Liver (tissue), 9 donors: ENCODE data around the gene ANKRD11. TPM values are rescaled to one million over a fixed set of nuclear protein-coding genes. Genes with fewer than 3 reads are reported as not detected.
"Not testable (repeated sequence)": the region's sequence is repeated elsewhere in the genome, so short reads cannot be mapped to it uniquely, and the experiment has no call there.

Experiments
- DNase-seq: peaks from one replicate; pipeline ENCODE4 v3.0.0-alpha.2; 2017; ENCODE audit warnings: low spot score
- H3K27ac ChIP-seq, 2 donors: one replicate each; pipeline ENCODE4 v1.7.0; 2013; ENCODE audit warnings: inconsistent platforms in 2 of 2, low read length in 2 of 2, control low read depth in 1 of 2, low read depth in 1 of 2, mild to moderate bottlenecking in 1 of 2
- H3K27me3 ChIP-seq, 4 donors: one replicate each; pipeline versions ENCODE4 v1.6.1 to v1.7.0; 2013; ENCODE audit warnings: low read length in 3 of 4, inconsistent platforms in 1 of 4, mild to moderate bottlenecking in 1 of 4, moderate library complexity in 1 of 4; ENCODE audit not compliant: control insufficient read depth in 4 of 4, insufficient read depth in 4 of 4
- H3K36me3 ChIP-seq, 4 donors: one replicate each; pipeline versions ENCODE4 v1.6.1 to v1.7.0; 2013; ENCODE audit warnings: low read length in 3 of 4, mild to moderate bottlenecking in 3 of 4, low read depth in 1 of 4, moderate library complexity in 1 of 4; ENCODE audit not compliant: control insufficient read depth in 4 of 4, insufficient read depth in 3 of 4
- H3K4me1 ChIP-seq, 4 donors: one replicate each; pipeline versions ENCODE4 v1.6.1 to v1.7.0; 2013; ENCODE audit warnings: low read length in 3 of 4, mild to moderate bottlenecking in 3 of 4, moderate library complexity in 1 of 4; ENCODE audit not compliant: control insufficient read depth in 4 of 4, insufficient read depth in 4 of 4
- H3K4me3 ChIP-seq, 3 donors: one replicate each; pipeline versions ENCODE4 v1.6.1 to v1.7.0; 2013; ENCODE audit warnings: low read length in 3 of 3, control low read depth in 1 of 3, low read depth in 1 of 3, mild to moderate bottlenecking in 1 of 3
- H3K9ac ChIP-seq, 2 donors: one replicate each; pipeline ENCODE4 v1.7.0; 2013; ENCODE audit warnings: low read length in 2 of 2, mild to moderate bottlenecking in 2 of 2, moderate library complexity in 2 of 2, control low read depth in 1 of 2, low read depth in 1 of 2
- H3K9me3 ChIP-seq, 4 donors: one replicate each; pipeline versions ENCODE4 v1.6.1 to v1.7.0; 2013; ENCODE audit warnings: low read length in 3 of 4; ENCODE audit not compliant: control insufficient read depth in 4 of 4
- FOXA1 ChIP-seq: IDR thresholded peaks from 2 replicates; pipeline ENCODE4 v1.6.1; 2016; ENCODE audit warnings: antibody characterized with exemption
- FOXA2 ChIP-seq: IDR thresholded peaks from 2 replicates; pipeline ENCODE4 v1.6.1; 2016; ENCODE audit warnings: antibody characterized with exemption
- HNF4A ChIP-seq, 2 donors: conservative IDR thresholded peaks; 2 replicates each; pipeline ENCODE4 v1.6.1; 2016; ENCODE audit warnings: antibody characterized with exemption in 2 of 2, mild to moderate bottlenecking in 2 of 2
- HNF4G ChIP-seq: IDR thresholded peaks from 2 replicates; pipeline ENCODE4 v1.6.1; 2016; ENCODE audit warnings: antibody characterized with exemption
- JUND ChIP-seq, 2 donors: IDR thresholded peaks; 2 replicates each; pipeline ENCODE4 v1.6.1; 2016; ENCODE audit warnings: antibody characterized with exemption in 2 of 2
- SP1 ChIP-seq: IDR thresholded peaks from 2 replicates; pipeline ENCODE4 v1.6.1; 2018; ENCODE audit warnings: antibody characterized with exemption, mild to moderate bottlenecking
- TAF1 ChIP-seq: conservative IDR thresholded peaks from 2 replicates; pipeline ENCODE4 v1.6.1; 2016; ENCODE audit warnings: antibody characterized with exemption, mild to moderate bottlenecking
- YY1 ChIP-seq: IDR thresholded peaks from 2 replicates; pipeline ENCODE4 v1.6.1; 2016; ENCODE audit warnings: antibody characterized with exemption, mild to moderate bottlenecking
- WGBS: extraction: QIAGEN DNeasy Blood & Tissue Kit; methylation state at CpG from one replicate; pipeline ENCODE4 v1.1.7; 2013; 5-methylcytosine and 5-hydroxymethylcytosine counted together
- polyA plus RNA-seq, 2 donors: library from polyadenylated mRNA; stranded (reverse) in 1 of 2; unstranded in 1 of 2; fragments of 200-250 nt in 1 of 2; fragments of >200 nt in 1 of 2; fragmentation: Nextera tagmentation in 1 of 2; extraction: Ambion mirVana in 1 of 2; gene quantifications; one replicate each; pipeline versions ENCODE4 v1.2.1 to v1.2.3, GENCODE V29; 2013 to 2015
- total RNA-seq, 2 donors: library from RNA; depleted of rRNA; stranded (reverse); fragments of >200 nt; gene quantifications; one replicate each; pipeline ENCODE4 v1.2.3, GENCODE V29; 2014
- TF ChIP-seq, protein P1 (sequence below): IDR thresholded peaks from 2 replicates; pipeline ENCODE4 v1.6.1; 2016; ENCODE audit warnings: antibody characterized with exemption, mild to moderate bottlenecking
- TF ChIP-seq, protein P2 (sequence below): IDR thresholded peaks from 2 replicates; pipeline ENCODE4 v1.6.1; 2016; ENCODE audit warnings: antibody characterized with exemption
- TF ChIP-seq, protein P3 (sequence below): IDR thresholded peaks from 2 replicates; pipeline ENCODE4 v1.6.1; 2016; ENCODE audit warnings: antibody characterized with exemption
- donor health status: healthy.
- donor health status: healthy.
- donor health status: healthy.
- donor health status: healthy.
- donor health status: healthy.

ANKRD11 gene
- total and polyA plus RNA-seq, 4 donors = 16.3 to 55.1 (median 28.0) TPM

DNA sequence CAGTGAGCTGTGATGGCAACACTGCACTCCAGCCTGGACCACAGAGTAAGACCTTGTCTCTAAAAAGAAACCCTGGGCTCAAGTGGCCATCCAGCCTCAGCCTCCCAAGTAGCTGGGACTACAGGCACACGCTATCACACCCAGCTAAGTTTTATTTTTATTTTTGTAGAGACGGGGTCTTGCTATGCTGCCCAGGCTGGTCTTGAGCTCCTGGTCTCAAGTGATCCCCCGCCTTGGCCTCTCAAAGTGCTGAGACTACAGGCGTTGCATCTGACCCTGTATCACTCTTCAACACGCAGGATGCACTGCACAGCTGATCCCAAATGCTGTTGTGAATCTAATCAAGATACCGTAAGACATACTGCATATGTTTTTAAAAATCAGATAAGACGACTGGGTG, 23.0 kb downstream of the ANKRD11 start:
- H3K27ac ChIP-seq = no peak overlapping the region
- no peak overlapping the region for H3K9ac ChIP-seq
- H3K27me3 ChIP-seq = no peaks in the 10 kb centered on the region
- H3K9me3 ChIP-seq = no peaks in the 10 kb centered on the region
- no peak for DNase-seq
- H3K4me3 ChIP-seq = no peak overlapping the region
- H3K36me3 ChIP-seq = no peaks in the 10 kb centered on the region
- WGBS = 94% methylated on average over 7 of the region's 7 CpGs
- peaks cover 10 to 33% (median 16%) of the 10 kb centered on the region in 4 donors for H3K4me1 ChIP-seq
- TF ChIP-seq HNF4A (conservative IDR thresholded peaks at IDR 0.05) = no peak
- TF ChIP-seq YY1 = no peak
- TF ChIP-seq, protein P1, sequence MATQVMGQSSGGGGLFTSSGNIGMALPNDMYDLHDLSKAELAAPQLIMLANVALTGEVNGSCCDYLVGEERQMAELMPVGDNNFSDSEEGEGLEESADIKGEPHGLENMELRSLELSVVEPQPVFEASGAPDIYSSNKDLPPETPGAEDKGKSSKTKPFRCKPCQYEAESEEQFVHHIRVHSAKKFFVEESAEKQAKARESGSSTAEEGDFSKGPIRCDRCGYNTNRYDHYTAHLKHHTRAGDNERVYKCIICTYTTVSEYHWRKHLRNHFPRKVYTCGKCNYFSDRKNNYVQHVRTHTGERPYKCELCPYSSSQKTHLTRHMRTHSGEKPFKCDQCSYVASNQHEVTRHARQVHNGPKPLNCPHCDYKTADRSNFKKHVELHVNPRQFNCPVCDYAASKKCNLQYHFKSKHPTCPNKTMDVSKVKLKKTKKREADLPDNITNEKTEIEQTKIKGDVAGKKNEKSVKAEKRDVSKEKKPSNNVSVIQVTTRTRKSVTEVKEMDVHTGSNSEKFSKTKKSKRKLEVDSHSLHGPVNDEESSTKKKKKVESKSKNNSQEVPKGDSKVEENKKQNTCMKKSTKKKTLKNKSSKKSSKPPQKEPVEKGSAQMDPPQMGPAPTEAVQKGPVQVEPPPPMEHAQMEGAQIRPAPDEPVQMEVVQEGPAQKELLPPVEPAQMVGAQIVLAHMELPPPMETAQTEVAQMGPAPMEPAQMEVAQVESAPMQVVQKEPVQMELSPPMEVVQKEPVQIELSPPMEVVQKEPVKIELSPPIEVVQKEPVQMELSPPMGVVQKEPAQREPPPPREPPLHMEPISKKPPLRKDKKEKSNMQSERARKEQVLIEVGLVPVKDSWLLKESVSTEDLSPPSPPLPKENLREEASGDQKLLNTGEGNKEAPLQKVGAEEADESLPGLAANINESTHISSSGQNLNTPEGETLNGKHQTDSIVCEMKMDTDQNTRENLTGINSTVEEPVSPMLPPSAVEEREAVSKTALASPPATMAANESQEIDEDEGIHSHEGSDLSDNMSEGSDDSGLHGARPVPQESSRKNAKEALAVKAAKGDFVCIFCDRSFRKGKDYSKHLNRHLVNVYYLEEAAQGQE = no peak
- no peak for TF ChIP-seq FOXA2
- TF ChIP-seq JUND (IDR thresholded peaks at IDR 0.05) = no peak
- TF ChIP-seq TAF1 = no peak
- no peak for TF ChIP-seq SP1
- TF ChIP-seq, protein P2, sequence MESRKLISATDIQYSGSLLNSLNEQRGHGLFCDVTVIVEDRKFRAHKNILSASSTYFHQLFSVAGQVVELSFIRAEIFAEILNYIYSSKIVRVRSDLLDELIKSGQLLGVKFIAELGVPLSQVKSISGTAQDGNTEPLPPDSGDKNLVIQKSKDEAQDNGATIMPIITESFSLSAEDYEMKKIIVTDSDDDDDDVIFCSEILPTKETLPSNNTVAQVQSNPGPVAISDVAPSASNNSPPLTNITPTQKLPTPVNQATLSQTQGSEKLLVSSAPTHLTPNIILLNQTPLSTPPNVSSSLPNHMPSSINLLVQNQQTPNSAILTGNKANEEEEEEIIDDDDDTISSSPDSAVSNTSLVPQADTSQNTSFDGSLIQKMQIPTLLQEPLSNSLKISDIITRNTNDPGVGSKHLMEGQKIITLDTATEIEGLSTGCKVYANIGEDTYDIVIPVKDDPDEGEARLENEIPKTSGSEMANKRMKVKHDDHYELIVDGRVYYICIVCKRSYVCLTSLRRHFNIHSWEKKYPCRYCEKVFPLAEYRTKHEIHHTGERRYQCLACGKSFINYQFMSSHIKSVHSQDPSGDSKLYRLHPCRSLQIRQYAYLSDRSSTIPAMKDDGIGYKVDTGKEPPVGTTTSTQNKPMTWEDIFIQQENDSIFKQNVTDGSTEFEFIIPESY = no peak
- no peak for TF ChIP-seq HNF4G

DNA sequence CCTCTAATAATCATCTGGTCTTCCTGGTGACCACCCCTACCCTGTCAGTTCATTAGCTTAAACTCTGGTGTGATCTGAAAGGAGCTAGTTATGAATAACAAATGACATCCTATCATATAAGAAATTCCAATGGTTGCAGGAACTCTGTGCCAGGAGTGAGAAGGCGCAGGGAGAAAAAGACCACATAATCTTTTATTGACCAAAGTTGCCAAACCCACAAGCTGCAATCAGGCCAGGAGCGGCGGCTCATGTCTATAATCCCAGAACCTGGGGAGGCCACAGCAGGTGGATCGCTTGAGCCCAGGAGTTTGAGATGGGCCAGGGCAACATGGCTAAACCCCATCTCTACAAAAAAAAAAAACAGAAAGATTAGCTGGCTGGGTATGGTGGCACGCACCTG, 23.4 kb downstream of the ANKRD11 start:
- Histone ChIP-seq H3K36me3 (no peaks in the 10 kb centered on the region), H3K4me3 (no peak overlapping the region), H3K27ac (no peak overlapping the region), H3K27me3 (no peaks in the 10 kb centered on the region), H3K9ac (no peak overlapping the region), H3K9me3 (no peaks in the 10 kb centered on the region), H3K4me1 (peaks cover 8 to 29% (median 11%) of the 10 kb centered on the region in 4 donors)
- no peak for DNase-seq
- no peak for TF ChIP-seq FOXA1
- TF ChIP-seq, protein P3, sequence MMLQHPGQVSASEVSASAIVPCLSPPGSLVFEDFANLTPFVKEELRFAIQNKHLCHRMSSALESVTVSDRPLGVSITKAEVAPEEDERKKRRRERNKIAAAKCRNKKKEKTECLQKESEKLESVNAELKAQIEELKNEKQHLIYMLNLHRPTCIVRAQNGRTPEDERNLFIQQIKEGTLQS = no peak
- 92% methylated on average over 5 of the region's 5 CpGs for WGBS

DNA sequence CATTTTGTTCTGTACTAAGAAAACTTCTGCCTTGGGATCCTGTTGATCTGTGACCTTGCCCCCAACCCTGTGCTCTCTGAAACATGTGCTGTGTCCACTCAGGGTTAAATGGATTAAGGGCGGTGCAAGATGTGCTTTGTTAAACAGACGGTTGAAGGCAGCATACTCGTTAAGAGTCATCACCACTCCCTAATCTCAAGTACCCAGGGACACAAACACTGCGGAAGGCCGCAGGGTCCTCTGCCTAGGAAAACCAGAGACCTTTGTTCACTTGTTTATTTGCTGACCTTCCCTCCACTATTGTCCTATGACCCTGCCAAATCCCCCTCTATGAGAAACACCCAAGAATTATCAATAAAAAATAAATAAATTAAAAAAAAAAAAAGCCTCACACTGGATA, 27.0 kb downstream of the ANKRD11 start:
- H3K27me3 ChIP-seq, H3K27ac ChIP-seq, H3K4me3 ChIP-seq, DNase-seq, H3K9me3 ChIP-seq, H3K36me3 ChIP-seq, H3K9ac ChIP-seq: not testable (repeated sequence)
- H3K4me1 ChIP-seq = peaks cover 0 to 15% (median 4%) of the 10 kb centered on the region in 4 donors
- WGBS = 38% methylated on average over 5 of the region's 5 CpGs

DNA sequence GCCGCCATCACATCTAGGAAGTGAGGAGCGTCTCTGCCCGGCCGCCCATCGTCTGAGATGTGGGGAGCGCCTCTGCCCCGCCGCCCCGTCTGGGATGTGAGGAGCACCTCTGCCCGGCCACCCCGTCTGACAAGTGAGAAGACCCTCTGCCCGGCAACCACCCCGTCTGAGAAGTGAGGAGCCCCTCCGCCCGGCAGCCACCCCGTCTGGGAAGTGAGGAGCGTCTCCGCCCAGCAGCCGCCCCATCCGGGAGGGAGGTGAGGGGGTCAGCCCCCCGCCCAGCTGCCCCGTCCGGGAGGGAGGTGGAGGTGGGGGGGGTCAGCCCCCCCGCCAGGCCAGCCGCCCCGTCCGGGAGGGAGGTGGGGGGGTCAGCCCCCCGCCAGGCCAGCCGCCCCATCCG, 27.7 kb downstream of the ANKRD11 start:
- not testable (repeated sequence) for H3K27me3 ChIP-seq, DNase-seq, H3K4me3 ChIP-seq, H3K9ac ChIP-seq, H3K27ac ChIP-seq, H3K36me3 ChIP-seq, H3K9me3 ChIP-seq
- WGBS = 94% methylated on average over 28 of the region's 30 CpGs
- H3K4me1 ChIP-seq = peaks cover 2 to 12% (median 4%) of the 10 kb centered on the region in 4 donors

DNA sequence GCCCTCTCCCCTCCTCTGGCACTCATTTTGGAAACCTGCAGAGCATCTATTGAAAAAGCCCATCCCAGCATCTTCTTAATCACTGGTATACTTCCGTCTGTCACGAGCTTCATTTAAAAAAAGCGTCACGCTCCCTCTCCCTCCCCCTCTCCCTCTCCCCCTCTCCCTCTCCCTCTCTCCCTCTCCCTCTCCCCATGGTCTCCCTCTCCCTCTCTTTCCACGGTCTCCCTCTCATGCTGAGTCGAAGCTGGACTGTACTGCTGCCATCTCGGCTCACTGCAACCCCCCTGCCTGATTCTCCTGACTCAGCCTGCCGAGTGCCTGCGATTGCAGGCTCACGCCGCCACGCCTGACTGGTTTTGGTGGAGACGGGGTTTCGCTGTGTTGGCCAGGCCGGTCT, 28.5 kb downstream of the ANKRD11 start:
- not testable (repeated sequence) for H3K4me3 ChIP-seq, H3K4me1 ChIP-seq, H3K36me3 ChIP-seq, DNase-seq, H3K27ac ChIP-seq, H3K9ac ChIP-seq, H3K27me3 ChIP-seq, H3K9me3 ChIP-seq
- WGBS = 92% methylated on average over 15 of the region's 15 CpGs
